NCI-H128 (cell line): ENCODE results near the gene PATL2.
A peak's percentile ranks its signal among the peaks of the same experiment; 100 is the strongest.
"Not testable (repeated sequence)": the region's sequence is repeated elsewhere in the genome, so short reads cannot be mapped to it uniquely, and the experiment has no call there.

ENCODE experiments used
- DNase-seq: peaks from one replicate; lab custom pipeline; 2025; ENCODE audit not compliant: unreplicated experiment; lab: John Stamatoyannopoulos, UW

The PATL2 gene

DNA sequence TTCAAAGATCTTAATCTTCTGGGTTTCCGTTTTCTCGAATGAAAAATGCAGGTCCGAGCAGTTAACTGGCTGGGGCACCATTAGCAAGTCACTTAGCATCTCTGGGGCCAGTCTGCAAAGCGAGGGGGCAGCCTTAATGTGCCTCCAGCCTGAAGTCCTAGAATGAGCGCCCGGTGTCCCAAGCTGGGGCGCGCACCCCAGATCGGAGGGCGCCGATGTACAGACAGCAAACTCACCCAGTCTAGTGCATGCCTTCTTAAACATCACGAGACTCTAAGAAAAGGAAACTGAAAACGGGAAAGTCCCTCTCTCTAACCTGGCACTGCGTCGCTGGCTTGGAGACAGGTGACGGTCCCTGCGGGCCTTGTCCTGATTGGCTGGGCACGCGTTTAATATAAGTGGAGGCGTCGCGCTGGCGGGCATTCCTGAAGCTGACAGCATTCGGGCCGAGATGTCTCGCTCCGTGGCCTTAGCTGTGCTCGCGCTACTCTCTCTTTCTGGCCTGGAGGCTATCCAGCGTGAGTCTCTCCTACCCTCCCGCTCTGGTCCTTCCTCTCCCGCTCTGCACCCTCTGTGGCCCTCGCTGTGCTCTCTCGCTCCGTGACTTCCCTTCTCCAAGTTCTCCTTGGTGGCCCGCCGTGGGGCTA, at the start of gene PATL2, which contains the start of gene B2M:
TSS of gene PATL2 (minus strand) at position 228 of the 647 bp plus-strand sequence. CDS start 34,833 bp downstream, outside the sequence.
TSS of gene B2M (plus strand) at position 422 of the 647 bp plus-strand sequence. CDS start at position 452, 30 bp downstream.
- peak; percentile 93 for DNase-seq

- DNase-seq: no peak
These were observed 42.2 kb upstream of the PATL2 start for GRCh38 chr15:44753345-44753744.

GRCh38 chr15:44743454-44743853, 32.3 kb upstream of the PATL2 start:
- not testable (repeated sequence) for DNase-seq

DNA sequence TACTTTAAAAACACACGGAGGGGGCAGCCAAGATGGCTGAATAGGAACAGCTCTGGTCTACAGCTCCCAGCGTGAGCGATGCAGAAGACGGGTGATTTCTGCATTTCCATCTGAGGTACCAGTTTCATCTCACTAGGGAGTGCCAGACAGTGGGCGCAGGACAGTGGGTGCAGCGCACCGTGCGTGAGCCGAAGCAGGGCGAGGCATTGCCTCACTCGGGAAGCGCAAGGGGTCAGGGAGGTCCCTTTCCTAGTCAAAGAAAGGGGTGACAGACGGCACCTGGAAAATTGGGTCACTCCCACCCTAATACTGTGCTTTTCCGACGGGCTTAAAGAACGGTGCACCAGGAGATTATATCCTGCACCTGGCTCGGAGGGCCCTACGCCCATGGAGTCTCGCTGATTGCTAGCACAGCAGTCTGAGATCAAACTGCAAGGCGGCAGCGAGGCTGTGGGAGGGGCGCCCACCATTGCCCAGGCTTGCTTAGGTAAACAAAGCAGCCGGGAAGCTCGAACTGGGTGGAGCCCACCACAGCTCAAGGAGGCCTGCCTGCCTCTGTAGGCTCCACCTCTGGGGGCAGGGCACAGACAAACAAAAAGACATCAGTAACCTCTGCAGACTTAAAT, 28.2 kb upstream of the PATL2 start:
- not testable (repeated sequence) for DNase-seq

DNA sequence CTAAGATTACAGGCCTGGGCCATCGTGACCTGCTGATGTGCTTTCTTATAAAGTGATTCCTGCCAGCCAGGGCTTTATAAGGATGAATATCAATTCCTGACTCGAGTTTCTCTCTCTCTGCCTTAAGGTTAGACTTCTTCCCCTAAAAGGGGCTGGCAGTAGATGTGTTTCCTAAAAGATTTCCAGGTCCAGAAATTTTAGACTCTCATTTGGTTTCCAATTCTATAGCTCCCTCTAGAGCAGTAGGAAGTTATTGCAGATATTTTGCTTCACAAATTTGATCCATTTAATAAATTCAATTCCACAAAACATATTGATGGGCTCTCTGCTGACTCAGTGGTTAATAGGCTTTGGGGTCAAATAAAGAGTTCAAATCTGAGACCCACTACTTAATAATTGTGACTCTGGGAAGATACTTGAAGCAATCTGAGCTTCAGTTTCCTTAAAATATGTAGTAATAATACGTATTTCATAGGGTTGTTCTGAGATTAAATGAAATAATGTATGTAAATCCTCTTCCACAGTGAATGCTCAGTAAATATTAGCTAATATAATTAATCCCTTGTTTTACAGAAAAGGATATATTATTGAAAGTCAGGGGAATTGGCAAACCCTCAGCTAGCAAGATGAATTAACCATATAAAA, 27.3 kb upstream of the PATL2 start:
- no peak for DNase-seq

GRCh38 chr15:44736181-44736765, 25.1 kb upstream of the PATL2 start, which contains the start of gene TRIM69:
Gene TRIM69, plus strand, starts transcription at chr15:44736528. Its CDS starts 177 bp downstream, at chr15:44736705.
- DNase-seq: no peak

- no peak for DNase-seq
These were observed 24.5 kb upstream of the PATL2 start for GRCh38 chr15:44735482-44736180.

- DNase-seq: no peak
These were observed 23.8 kb upstream of the PATL2 start for GRCh38 chr15:44734839-44735481.

DNA sequence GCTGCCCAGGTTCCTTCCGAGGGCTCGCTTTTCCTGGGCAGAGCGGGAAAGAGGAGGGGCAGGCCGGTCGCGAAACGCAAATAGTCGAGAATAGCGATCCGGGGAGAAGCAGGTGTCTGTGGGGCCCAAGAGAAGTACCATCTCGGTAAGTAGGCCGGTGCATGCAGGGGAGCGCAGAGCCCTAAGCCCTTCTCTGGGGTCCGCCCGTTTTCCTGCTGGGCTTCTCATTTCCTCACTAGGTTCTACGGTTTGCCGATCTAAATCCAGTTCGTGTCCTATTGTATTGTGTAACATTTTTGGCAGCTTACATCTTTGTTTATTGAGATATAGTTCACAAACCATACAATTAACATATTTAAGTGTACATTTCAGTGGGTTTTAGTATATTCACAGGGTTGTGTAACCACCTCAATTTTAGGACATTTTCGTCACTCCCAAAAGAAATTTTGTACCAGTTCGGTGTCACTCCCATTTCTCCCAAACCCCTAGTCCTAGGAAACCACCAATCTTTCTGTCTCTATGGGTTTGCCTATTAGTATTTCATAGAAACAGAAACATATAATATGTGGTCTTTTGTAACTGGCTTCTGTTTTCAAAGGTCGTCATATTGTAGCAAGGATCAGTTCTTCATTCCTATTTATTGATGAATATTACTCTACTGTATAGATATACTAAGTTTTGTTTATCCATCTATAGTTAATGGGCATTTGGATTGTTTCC, 18.4 kb upstream of the PATL2 start:
- no peak for DNase-seq

DNA sequence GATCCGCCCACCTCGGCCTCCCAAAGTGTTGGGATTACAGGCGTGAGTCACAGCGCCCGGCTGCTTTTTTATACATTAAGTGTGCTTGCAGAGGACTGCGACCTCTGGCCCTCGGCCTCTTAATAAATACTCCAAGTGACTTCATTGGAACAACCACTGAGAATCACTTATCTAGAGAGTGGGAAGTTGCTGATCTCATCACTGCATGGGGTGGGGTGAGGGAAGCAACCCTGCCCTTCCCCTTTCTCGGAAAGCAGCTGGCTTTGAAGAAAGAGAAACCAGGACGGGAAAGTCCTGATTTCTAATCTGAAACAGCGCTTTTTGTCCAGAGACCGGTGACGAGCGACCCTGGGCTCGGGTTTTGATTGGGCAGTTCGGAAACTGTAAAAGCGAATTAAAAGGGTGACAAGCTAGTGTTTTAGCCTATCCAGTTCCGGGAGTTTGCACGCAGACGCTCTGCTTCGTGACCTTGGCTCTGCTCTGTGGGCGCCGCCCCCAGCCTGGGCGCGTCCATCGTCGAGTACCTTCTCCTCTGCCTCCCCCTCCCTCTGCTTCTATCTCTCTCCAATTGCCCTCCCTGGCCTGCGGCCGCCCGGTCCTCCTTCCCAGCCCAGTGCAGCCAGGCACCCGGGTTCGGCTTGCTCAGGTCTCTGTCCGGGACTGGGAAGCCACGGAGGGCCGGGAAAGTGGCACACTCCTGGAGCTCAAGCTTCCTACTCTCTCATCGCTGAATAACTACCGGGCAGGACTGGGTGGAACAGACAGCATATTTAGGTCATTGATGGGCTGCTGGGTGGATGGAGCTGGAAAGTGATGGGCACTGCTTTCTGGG, 17.7 kb upstream of the PATL2 start:
- peak; percentile 83 for DNase-seq

DNA sequence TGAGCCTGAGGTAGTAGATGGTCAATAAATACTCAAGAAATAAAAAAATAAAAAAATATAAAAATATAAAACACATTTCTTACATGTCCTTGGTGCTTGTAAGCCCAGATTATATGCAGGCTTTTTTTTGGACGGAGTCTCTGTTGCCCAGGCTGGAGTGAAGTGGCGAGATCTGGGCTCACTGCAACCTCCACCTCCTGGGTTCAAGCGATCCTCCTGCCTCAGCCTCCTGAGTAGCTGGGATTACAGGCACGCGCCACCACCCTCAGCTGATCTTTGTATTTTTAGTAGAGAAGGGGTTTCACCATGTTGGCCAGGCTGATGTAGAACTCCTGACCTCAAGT, 17.1 kb upstream of the PATL2 start:
- DNase-seq: not testable (repeated sequence)

DNA sequence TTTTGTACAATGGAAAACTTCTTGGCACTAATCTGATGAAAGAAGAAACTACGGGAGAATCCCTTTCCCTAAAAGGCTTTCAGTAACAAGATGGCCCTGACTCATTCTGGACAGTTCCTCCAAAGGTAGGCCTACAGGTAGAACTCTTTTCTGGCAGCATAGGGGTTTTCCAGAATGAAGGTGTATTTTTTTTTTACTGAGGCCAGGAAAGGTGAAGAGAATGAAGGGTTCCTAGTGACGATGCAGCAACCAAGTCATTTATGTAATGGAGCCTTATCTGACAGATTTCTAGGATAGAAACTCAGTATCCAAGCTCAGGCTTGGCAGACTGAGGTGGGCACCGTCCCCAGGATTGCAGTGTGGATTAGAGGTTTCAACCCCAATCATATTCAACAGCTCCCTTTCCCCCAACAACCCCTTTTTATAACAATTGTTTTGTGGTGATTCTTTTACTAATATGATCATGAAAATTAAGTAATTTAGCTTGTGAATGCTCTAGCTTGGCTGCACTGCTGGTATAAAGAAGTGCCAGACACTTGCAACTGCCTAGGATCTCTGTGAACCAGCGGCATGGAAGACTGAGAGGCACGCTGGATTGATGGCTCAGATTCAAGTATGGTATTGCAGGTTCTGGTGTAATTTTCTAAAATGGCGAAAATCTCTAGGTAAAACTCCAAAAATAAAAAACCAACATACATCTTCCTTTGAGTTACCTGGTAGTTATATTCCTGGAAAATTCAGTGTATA, 16.5 kb upstream of the PATL2 start:
- DNase-seq: no peak

GRCh38 chr15:44726568-44727484, 15.7 kb upstream of the PATL2 start:
- DNase-seq: no peak

DNA sequence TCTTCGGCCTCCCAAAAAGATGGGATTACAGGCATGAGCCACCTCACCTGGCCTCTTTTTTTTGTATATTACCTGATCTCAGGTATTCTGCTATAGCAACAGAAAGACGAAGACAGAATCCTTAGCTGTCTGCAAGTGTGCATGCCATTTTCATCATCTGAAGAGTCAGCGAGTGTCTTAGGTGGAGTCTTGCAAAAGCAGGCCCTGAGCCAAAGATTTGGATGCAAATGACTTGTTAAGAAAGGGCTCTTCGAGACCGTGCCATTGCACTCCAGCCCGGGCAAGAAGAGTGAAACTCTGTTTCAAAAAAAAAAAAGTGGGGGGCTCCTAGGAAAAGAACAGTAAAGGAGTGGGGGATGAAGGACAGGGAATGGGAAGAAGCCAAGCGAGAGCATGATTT, 15.0 kb upstream of the PATL2 start:
- DNase-seq: no peak

- DNase-seq: no peak
These were observed 10.9 kb upstream of the PATL2 start for GRCh38 chr15:44722011-44722410.

DNA sequence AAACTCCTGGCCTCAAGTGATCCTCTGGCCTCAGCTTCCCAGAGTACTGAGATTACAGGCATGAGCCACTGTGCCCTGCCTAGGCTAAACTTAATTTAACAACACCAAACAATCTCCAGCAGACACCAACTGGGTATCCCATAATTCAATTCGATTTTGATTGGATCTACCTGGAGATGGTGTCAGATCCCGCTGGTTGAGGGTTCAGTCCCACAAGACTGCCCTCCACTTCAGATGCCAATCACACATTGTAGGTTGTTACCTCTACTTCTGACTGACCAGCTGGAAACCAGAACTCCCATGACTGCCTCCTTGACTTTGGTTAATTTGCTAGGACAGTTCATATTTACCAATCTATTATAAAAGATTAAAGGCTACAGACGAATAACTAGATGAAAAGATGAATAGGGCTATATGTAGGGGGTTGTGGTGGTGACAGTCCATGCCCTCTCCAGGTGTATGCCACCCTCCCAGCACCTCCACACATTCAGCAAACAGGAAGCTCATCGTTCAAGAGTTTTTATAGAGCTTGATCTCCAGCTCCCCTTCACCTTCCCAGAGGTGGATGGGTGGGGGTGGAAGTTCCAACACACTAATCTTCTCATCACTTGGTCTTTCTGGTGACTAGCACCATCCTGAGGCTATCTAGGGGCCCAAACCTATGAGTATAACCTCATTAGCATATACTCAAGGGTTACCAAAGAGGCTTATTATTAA, 9.5 kb upstream of the PATL2 start:
- no peak for DNase-seq

DNA sequence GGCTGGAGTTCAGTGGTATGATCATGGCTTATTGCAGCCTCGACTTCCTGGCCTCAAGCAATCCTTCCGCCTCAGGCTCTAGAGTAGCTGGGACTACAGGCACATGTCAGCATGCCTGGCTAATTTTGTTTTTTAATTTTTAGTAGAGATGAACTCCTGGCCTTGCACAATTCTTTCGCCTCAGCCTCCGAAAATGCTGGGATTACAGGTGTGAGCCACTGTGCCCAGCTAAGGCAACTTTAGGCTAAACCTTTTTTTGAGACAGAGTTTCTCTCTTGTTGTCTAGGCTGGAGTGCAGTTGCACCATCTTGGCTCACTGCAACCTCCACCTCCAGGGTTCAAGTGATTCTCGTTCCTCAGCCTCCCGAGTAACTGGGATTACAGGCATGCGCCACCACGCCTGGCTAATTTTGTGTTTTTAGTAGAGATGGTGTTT, 8.9 kb upstream of the PATL2 start:
- not testable (repeated sequence) for DNase-seq
